Liver (tissue), 9 donors: ENCODE measurements around the gene PLCB1. TPM values are rescaled to one million over a fixed set of nuclear protein-coding genes. Genes with fewer than 3 reads are reported as not detected.

Experiments
- DNase-seq: peaks from one replicate; pipeline ENCODE4 v3.0.0-alpha.2; 2017; ENCODE audit warnings: low spot score
- H3K27ac ChIP-seq, 2 donors: one replicate each; pipeline ENCODE4 v1.7.0; 2013; ENCODE audit warnings: inconsistent platforms in 2 of 2, low read length in 2 of 2, control low read depth in 1 of 2, low read depth in 1 of 2, mild to moderate bottlenecking in 1 of 2
- H3K27me3 ChIP-seq, 4 donors: one replicate each; pipeline versions ENCODE4 v1.6.1 to v1.7.0; 2013; ENCODE audit warnings: low read length in 3 of 4, inconsistent platforms in 1 of 4, mild to moderate bottlenecking in 1 of 4, moderate library complexity in 1 of 4; ENCODE audit not compliant: control insufficient read depth in 4 of 4, insufficient read depth in 4 of 4
- H3K36me3 ChIP-seq, 4 donors: one replicate each; pipeline versions ENCODE4 v1.6.1 to v1.7.0; 2013; ENCODE audit warnings: low read length in 3 of 4, mild to moderate bottlenecking in 3 of 4, low read depth in 1 of 4, moderate library complexity in 1 of 4; ENCODE audit not compliant: control insufficient read depth in 4 of 4, insufficient read depth in 3 of 4
- H3K4me1 ChIP-seq, 4 donors: one replicate each; pipeline versions ENCODE4 v1.6.1 to v1.7.0; 2013; ENCODE audit warnings: low read length in 3 of 4, mild to moderate bottlenecking in 3 of 4, moderate library complexity in 1 of 4; ENCODE audit not compliant: control insufficient read depth in 4 of 4, insufficient read depth in 4 of 4
- H3K4me3 ChIP-seq, 3 donors: one replicate each; pipeline versions ENCODE4 v1.6.1 to v1.7.0; 2013; ENCODE audit warnings: low read length in 3 of 3, control low read depth in 1 of 3, low read depth in 1 of 3, mild to moderate bottlenecking in 1 of 3
- H3K9ac ChIP-seq, 2 donors: one replicate each; pipeline ENCODE4 v1.7.0; 2013; ENCODE audit warnings: low read length in 2 of 2, mild to moderate bottlenecking in 2 of 2, moderate library complexity in 2 of 2, control low read depth in 1 of 2, low read depth in 1 of 2
- H3K9me3 ChIP-seq, 4 donors: one replicate each; pipeline versions ENCODE4 v1.6.1 to v1.7.0; 2013; ENCODE audit warnings: low read length in 3 of 4; ENCODE audit not compliant: control insufficient read depth in 4 of 4
- ATF3 ChIP-seq: IDR thresholded peaks from 2 replicates; pipeline ENCODE4 v1.6.1; 2016; ENCODE audit warnings: antibody characterized with exemption
- EGR1 ChIP-seq, 2 donors: IDR thresholded peaks; 2 replicates each; pipeline ENCODE4 v1.6.1; 2016 to 2018; ENCODE audit warnings: antibody characterized with exemption in 2 of 2, low read depth in 2 of 2
- FOXA1 ChIP-seq: IDR thresholded peaks from 2 replicates; pipeline ENCODE4 v1.6.1; 2016; ENCODE audit warnings: antibody characterized with exemption
- FOXA2 ChIP-seq: IDR thresholded peaks from 2 replicates; pipeline ENCODE4 v1.6.1; 2016; ENCODE audit warnings: antibody characterized with exemption
- GABPA ChIP-seq, 2 donors: IDR thresholded peaks in 1 of 2; conservative IDR thresholded peaks in 1 of 2; 2 replicates each; pipeline ENCODE4 v1.6.1; 2016; ENCODE audit warnings: antibody characterized with exemption in 2 of 2, mild to moderate bottlenecking in 1 of 2, moderate library complexity in 1 of 2
- HNF4A ChIP-seq, 2 donors: conservative IDR thresholded peaks; 2 replicates each; pipeline ENCODE4 v1.6.1; 2016; ENCODE audit warnings: antibody characterized with exemption in 2 of 2, mild to moderate bottlenecking in 2 of 2
- HNF4G ChIP-seq: IDR thresholded peaks from 2 replicates; pipeline ENCODE4 v1.6.1; 2016; ENCODE audit warnings: antibody characterized with exemption
- JUND ChIP-seq, 2 donors: IDR thresholded peaks; 2 replicates each; pipeline ENCODE4 v1.6.1; 2016; ENCODE audit warnings: antibody characterized with exemption in 2 of 2
- MAX ChIP-seq: IDR thresholded peaks from 2 replicates; pipeline ENCODE4 v1.6.1; 2016; ENCODE audit warnings: antibody characterized with exemption
- NR2F2 ChIP-seq: IDR thresholded peaks from 2 replicates; pipeline ENCODE4 v1.6.1; 2016; ENCODE audit warnings: antibody characterized with exemption
- RAD21 ChIP-seq, 2 donors: IDR thresholded peaks; 2 replicates each; pipeline ENCODE4 v1.6.1; 2016; ENCODE audit warnings: antibody characterized with exemption in 2 of 2, mild to moderate bottlenecking in 2 of 2
- REST ChIP-seq: IDR thresholded peaks from 2 replicates; pipeline ENCODE4 v1.6.1; 2016; ENCODE audit warnings: antibody characterized with exemption, mild to moderate bottlenecking
- RXRA ChIP-seq, 2 donors: IDR thresholded peaks; 2 replicates each; pipeline ENCODE4 v1.6.1; 2017 to 2018; ENCODE audit warnings: antibody characterized with exemption in 2 of 2, mild to moderate bottlenecking in 1 of 2
- SP1 ChIP-seq: IDR thresholded peaks from 2 replicates; pipeline ENCODE4 v1.6.1; 2018; ENCODE audit warnings: antibody characterized with exemption, mild to moderate bottlenecking
- TAF1 ChIP-seq: conservative IDR thresholded peaks from 2 replicates; pipeline ENCODE4 v1.6.1; 2016; ENCODE audit warnings: antibody characterized with exemption, mild to moderate bottlenecking
- YY1 ChIP-seq: IDR thresholded peaks from 2 replicates; pipeline ENCODE4 v1.6.1; 2016; ENCODE audit warnings: antibody characterized with exemption, mild to moderate bottlenecking
- WGBS: extraction: QIAGEN DNeasy Blood & Tissue Kit; methylation state at CpG from one replicate; pipeline ENCODE4 v1.1.7; 2013; 5-methylcytosine and 5-hydroxymethylcytosine counted together
- polyA plus RNA-seq, 2 donors: library from polyadenylated mRNA; stranded (reverse) in 1 of 2; unstranded in 1 of 2; fragments of 200-250 nt in 1 of 2; fragments of >200 nt in 1 of 2; fragmentation: Nextera tagmentation in 1 of 2; extraction: Ambion mirVana in 1 of 2; gene quantifications; one replicate each; pipeline versions ENCODE4 v1.2.1 to v1.2.3, GENCODE V29; 2013 to 2015
- total RNA-seq, 2 donors: library from RNA; depleted of rRNA; stranded (reverse); fragments of >200 nt; gene quantifications; one replicate each; pipeline ENCODE4 v1.2.3, GENCODE V29; 2014
- TF ChIP-seq, protein P1 (sequence below): fragments of 150-350 bp; IDR thresholded peaks from 2 replicates; pipeline ENCODE4 v1.5.1; 2017; ENCODE audit warnings: improper control_type of control experiment, low read depth, low read length; ENCODE audit not compliant: missing input control
- TF ChIP-seq, protein P2 (sequence below): IDR thresholded peaks from 2 replicates; pipeline ENCODE4 v1.6.1; 2016; ENCODE audit warnings: antibody characterized with exemption
- donor health status: healthy.
- donor health status: healthy.
- donor health status: healthy.
- donor health status: healthy.
- donor health status: healthy.

PLCB1 gene
- total and polyA plus RNA-seq, 4 donors, result 3.7 to 13.5 (median 5.9) TPM

DNA sequence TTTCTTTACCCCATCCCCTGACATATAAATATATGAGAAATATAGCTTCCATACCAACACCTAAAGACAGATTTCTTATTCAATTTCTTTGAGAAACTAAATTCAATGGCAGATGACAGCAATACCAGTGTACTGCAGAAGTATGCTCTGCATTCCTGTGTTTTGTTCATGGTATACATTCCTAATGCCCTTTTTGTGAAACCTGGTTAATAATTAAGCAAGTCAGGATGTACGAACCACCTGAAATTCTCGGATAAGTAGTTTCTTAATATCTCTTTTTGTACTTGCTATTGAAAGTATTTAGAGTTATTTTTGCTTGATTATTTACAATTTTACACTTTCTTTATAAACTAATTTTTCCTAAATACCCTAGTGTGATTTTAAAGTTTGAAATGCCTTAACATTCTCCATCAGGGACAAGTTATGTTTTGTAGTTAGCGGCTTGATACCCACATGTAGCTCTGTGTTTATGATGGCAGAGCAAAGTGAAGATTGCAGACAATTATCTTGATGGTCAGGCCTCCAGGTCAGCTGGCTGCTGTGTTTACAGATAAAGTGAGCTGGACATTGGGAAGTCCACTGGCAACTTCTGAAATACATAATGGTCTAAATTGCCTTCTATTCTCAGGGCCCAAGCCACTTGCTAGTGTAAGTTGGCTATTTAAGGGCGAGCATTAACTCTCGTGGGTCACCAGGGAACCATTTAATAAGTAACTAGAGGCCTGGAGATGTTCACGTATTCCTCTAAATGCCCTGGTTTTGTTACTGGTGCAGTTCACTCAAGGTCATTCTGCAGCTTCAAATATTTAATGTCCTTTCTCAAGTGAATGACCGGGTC is 58.2 kb downstream of the PLCB1 start:
- Histone ChIP-seq H3K36me3 (no peaks in the 10 kb centered on the region), H3K4me1 (peaks cover 0 to 8% (median 5%) of the 10 kb centered on the region in 4 donors), H3K27me3 (no peaks in the 10 kb centered on the region), H3K27ac (peak overlapping the region; percentile 10 to 23), H3K9ac (no peak overlapping the region), H3K4me3 (no peak overlapping the region), H3K9me3 (peaks cover 0 to 5% (median under 1%) of the 10 kb centered on the region in 4 donors)
- DNase-seq, result no peak
- 32% methylated on average over 7 of the region's 7 CpGs for WGBS
- TF ChIP-seq TAF1, result no peak
- peak; percentile 90 to 94 for TF ChIP-seq RXRA (IDR thresholded peaks at IDR 0.05)
- TF ChIP-seq GABPA (IDR thresholded peaks at IDR 0.05 in 1 of 2, conservative IDR thresholded peaks at IDR 0.05 in 1 of 2), result no peak
- peak; percentile 24 for TF ChIP-seq REST
- TF ChIP-seq YY1, result peak; percentile 75
- peak in 1 of 2 donors; percentile 47 for TF ChIP-seq EGR1 (IDR thresholded peaks at IDR 0.05; ENCODE audit: low read depth in 2 of 2)
- TF ChIP-seq HNF4A (conservative IDR thresholded peaks at IDR 0.05), result peak; percentile 61
- TF ChIP-seq MAX, result no peak
- TF ChIP-seq SP1, result peak; percentile 71
- peak; percentile 71 for TF ChIP-seq FOXA2
- TF ChIP-seq RAD21 (IDR thresholded peaks at IDR 0.05), result peak; percentile 37 to 52
- TF ChIP-seq, protein P1, sequence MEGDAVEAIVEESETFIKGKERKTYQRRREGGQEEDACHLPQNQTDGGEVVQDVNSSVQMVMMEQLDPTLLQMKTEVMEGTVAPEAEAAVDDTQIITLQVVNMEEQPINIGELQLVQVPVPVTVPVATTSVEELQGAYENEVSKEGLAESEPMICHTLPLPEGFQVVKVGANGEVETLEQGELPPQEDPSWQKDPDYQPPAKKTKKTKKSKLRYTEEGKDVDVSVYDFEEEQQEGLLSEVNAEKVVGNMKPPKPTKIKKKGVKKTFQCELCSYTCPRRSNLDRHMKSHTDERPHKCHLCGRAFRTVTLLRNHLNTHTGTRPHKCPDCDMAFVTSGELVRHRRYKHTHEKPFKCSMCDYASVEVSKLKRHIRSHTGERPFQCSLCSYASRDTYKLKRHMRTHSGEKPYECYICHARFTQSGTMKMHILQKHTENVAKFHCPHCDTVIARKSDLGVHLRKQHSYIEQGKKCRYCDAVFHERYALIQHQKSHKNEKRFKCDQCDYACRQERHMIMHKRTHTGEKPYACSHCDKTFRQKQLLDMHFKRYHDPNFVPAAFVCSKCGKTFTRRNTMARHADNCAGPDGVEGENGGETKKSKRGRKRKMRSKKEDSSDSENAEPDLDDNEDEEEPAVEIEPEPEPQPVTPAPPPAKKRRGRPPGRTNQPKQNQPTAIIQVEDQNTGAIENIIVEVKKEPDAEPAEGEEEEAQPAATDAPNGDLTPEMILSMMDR, result no peak
- peak; percentile 42 to 62 for TF ChIP-seq JUND (IDR thresholded peaks at IDR 0.05)
- peak; percentile 23 for TF ChIP-seq HNF4G
- no peak for TF ChIP-seq NR2F2
- TF ChIP-seq, protein P2, sequence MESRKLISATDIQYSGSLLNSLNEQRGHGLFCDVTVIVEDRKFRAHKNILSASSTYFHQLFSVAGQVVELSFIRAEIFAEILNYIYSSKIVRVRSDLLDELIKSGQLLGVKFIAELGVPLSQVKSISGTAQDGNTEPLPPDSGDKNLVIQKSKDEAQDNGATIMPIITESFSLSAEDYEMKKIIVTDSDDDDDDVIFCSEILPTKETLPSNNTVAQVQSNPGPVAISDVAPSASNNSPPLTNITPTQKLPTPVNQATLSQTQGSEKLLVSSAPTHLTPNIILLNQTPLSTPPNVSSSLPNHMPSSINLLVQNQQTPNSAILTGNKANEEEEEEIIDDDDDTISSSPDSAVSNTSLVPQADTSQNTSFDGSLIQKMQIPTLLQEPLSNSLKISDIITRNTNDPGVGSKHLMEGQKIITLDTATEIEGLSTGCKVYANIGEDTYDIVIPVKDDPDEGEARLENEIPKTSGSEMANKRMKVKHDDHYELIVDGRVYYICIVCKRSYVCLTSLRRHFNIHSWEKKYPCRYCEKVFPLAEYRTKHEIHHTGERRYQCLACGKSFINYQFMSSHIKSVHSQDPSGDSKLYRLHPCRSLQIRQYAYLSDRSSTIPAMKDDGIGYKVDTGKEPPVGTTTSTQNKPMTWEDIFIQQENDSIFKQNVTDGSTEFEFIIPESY, result peak; percentile 28
- no peak for TF ChIP-seq FOXA1
- no peak for TF ChIP-seq ATF3
